ENCODE results near the gene VPS37C.

The VPS37C gene

DNA sequence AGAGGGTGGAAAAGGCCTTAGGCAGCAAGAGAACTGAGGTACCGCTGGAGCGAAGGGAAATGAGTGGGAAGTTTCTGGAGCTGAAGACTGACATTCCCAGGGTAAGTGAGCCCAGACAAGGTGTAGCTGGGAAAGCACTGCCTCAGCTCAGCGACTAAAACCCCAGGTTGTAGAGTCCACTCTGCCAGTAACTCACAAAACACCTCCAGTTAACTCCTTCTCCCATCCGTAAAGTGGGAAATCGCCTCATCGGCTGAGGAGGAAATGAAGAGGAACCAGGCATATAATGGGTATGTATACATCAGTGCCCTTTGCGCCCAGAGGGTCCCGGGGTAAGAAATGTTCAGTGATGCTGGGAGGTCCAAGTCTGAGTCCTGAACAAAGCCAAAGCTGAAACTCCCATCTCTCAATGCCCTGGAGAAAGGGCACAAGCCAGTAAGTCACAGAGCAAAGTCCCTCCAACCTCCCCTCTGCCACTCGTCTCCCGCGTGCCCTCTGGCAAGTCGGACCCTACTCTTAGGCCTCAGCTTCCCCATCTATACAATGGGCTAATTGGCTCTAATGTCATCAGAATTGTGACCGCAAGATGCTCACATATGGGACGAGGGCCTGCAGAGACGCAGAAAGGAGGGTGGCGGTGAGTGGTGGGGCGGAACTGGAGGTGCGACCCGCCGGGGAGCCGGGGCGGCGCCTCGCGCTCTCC, 588 bp downstream of the VPS37C start:
- peak overlapping the region; percentile 82 for H3K4me3 Mint-ChIP-seq
- H3K36me3 Mint-ChIP-seq (ENCODE audit: insufficient read depth), result peaks cover 24% of the 10 kb centered on the region
- no peak for DNase-seq (ENCODE audit: low spot score in 2 of 2)
- H3K4me1 Mint-ChIP-seq, result peaks cover 38% of the 10 kb centered on the region
- no peak for ATAC-seq (replicated peaks; ENCODE audit: extremely low read depth, poor library complexity, severe bottlenecking)
- H3K27ac Mint-ChIP-seq (ENCODE audit: low read depth), result peak overlapping the region; percentile 95
- H3K27me3 Mint-ChIP-seq, result no peaks in the 10 kb centered on the region
- H3K9me3 Mint-ChIP-seq, result no peaks in the 10 kb centered on the region

DNA sequence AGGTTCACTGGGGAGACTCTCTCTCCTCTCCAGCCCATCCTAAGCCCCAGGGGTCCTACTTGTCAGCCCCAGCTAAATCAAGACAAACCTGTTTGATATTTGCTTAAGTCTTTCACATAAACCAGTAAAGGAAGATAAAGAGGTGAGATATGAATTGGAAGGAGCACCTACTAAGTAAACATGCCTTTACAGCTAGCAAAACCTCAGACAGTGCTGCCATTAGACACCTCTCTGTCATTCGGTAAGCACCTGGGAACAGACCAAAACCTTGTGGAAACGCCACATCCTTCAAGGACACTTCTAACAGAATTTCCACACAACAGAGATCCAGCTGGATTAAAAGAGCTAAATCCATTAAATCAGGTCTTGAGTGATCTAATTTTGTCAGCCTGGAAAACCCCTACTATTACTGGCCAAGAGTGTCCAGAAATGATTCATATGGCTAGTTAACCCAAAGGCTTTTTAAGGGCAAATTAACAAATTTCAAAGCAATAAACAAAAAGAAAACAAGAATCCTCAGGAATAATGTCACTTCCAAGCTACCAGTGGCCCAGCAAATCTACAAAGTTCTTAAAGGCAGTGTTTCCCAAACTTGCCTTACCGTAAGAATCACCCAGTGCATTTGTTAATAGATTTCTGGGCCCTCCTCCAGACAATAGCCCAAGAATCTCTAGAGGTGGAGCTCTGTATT, 2.4 kb downstream of the VPS37C start:
- Mint-ChIP-seq H3K36me3 (ENCODE audit: insufficient read depth) (peaks cover 22% of the 10 kb centered on the region), H3K27me3 (no peaks in the 10 kb centered on the region), H3K4me3 (no peak overlapping the region), H3K4me1 (peaks cover 30% of the 10 kb centered on the region), H3K9me3 (peaks cover 7% of the 10 kb centered on the region), H3K27ac (ENCODE audit: low read depth) (no peak overlapping the region)
- DNase-seq (ENCODE audit: low spot score in 2 of 2) (no peak), ATAC-seq (replicated peaks; ENCODE audit: extremely low read depth, poor library complexity, severe bottlenecking) (no peak)

DNA sequence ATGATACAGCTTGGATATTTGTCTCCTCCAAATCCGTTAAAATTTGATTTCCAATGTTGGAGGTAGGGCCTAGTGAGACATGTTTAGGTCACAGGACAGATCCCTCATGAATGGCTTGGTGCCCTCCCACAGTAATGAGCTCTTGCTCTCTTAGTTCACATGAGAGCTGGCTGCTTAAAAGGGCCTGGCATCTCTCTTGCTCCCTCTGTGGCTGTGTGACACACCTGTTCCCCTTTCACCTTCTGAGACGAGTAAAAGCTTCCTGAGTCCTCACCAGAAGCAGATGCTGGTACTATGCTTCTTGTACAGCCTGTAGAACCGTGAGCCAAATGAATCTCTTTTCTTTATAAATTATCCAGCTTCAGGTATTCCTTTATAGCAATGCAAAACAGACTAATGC, 3.5 kb downstream of the VPS37C start:
- no peak overlapping the region for H3K4me3 Mint-ChIP-seq
- ATAC-seq (replicated peaks; ENCODE audit: extremely low read depth, poor library complexity, severe bottlenecking) (no peak), DNase-seq (ENCODE audit: low spot score in 2 of 2) (no peak)
- peaks cover 7% of the 10 kb centered on the region for H3K9me3 Mint-ChIP-seq
- H3K36me3 Mint-ChIP-seq (ENCODE audit: insufficient read depth), result peaks cover 22% of the 10 kb centered on the region
- H3K27me3 Mint-ChIP-seq, result no peaks in the 10 kb centered on the region
- H3K4me1 Mint-ChIP-seq, result peaks cover 30% of the 10 kb centered on the region
- no peak overlapping the region for H3K27ac Mint-ChIP-seq (ENCODE audit: low read depth)

DNA sequence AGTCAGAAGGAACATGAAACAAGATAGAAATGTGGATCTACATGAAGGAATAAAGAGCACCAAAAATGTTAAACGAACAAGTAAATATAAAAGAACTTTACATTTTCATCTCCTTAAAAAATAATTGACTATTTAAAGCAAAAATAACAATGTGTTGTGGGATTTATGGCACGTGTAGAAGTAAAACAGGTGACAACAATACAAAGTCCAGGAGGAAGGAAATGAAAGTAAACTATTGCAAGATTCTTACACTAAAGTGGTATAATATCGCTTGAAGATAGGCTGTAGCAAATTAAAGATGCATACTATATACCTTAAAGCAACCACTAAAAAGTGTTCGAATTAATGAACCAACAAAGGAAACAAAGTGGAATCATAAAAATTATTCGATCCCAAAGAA, 5.5 kb downstream of the VPS37C start:
- peaks cover 8% of the 10 kb centered on the region for H3K36me3 Mint-ChIP-seq (ENCODE audit: insufficient read depth)
- no peak for DNase-seq (ENCODE audit: low spot score in 2 of 2)
- H3K4me3 Mint-ChIP-seq, result no peak overlapping the region
- H3K27me3 Mint-ChIP-seq, result no peaks in the 10 kb centered on the region
- ATAC-seq (replicated peaks; ENCODE audit: extremely low read depth, poor library complexity, severe bottlenecking), result no peak
- peaks cover 26% of the 10 kb centered on the region for H3K4me1 Mint-ChIP-seq
- H3K9me3 Mint-ChIP-seq, result peaks cover 7% of the 10 kb centered on the region
- peak overlapping the region; percentile 36 for H3K27ac Mint-ChIP-seq (ENCODE audit: low read depth)

DNA sequence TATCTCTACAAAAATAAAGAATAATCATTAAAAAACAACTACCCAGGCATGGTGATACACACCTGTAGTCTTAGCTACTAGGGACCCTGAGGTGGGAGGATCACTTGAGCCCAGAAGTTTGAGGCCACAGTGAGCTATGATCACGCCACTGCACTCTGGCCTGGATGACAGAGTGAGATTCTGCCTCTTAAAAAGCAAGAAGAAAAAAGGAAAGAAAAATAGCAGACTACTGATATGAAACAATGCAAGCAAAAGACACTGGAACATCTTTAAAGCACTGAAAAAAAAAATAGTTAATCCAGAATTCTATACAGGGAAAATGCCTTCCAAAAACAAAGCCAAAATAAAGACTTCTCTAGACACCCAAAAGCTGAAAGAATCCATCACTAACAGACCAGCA, 5.9 kb downstream of the VPS37C start:
- Mint-ChIP-seq H3K27me3 (no peaks in the 10 kb centered on the region), H3K36me3 (ENCODE audit: insufficient read depth) (peaks cover 7% of the 10 kb centered on the region), H3K4me1 (peaks cover 22% of the 10 kb centered on the region), H3K4me3 (no peak overlapping the region), H3K27ac (ENCODE audit: low read depth) (no peak overlapping the region), H3K9me3 (peaks cover 7% of the 10 kb centered on the region)
- no peak for ATAC-seq (replicated peaks; ENCODE audit: extremely low read depth, poor library complexity, severe bottlenecking)
- DNase-seq (ENCODE audit: low spot score in 2 of 2), result no peak

DNA sequence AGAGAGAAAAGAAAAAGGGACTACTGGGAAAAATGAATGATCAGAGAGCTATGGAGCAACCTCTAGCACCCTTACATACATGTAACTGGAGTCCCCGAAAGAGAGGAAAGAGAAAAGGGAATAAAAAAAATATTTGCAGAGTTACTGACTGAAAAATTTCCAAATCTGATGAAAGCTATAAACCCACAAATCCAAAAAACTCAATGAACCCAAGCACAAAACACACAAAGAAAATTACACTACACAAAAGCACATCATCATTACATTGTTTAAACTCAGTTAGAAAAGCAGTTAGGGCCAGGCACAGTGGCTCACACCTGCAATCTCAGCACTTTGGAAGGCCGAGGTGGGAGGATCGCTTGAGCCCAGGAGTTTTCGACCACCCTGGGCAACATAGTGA, 6.7 kb downstream of the VPS37C start:
- no peak for ATAC-seq (replicated peaks; ENCODE audit: extremely low read depth, poor library complexity, severe bottlenecking)
- Mint-ChIP-seq H3K27me3 (no peaks in the 10 kb centered on the region), H3K27ac (ENCODE audit: low read depth) (no peak overlapping the region), H3K4me3 (no peak overlapping the region), H3K9me3 (peaks cover 7% of the 10 kb centered on the region), H3K36me3 (ENCODE audit: insufficient read depth) (peaks cover 6% of the 10 kb centered on the region), H3K4me1 (peaks cover 17% of the 10 kb centered on the region)
- no peak for DNase-seq (ENCODE audit: low spot score in 2 of 2)

DNA sequence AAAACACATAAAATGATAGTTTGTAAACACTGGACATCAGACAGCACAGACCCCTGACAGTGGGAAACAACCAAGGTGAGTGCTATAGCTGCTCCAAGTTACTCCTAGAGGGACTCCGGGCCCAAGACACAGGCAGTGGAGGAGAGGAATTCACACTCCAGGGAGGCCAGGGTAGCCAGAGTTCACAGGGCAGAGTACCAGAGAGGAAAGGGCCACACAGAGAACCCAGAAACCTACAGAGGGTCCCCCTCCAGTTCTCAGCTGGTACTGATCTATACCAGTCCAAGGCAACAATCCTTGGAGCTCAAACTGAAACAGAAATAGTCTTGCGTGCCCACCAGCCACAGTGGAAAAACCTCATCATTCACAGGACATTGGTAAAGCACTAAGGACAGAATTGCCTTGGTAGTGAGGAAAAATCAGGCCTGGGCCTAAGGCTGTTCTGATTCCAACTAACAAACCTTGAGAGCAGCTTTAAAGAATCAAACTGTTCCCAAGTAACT, 7.6 kb downstream of the VPS37C start:
- H3K27me3 Mint-ChIP-seq, result no peaks in the 10 kb centered on the region
- DNase-seq (ENCODE audit: low spot score in 2 of 2), result no peak
- peaks cover 13% of the 10 kb centered on the region for H3K4me1 Mint-ChIP-seq
- no peak overlapping the region for H3K4me3 Mint-ChIP-seq
- H3K27ac Mint-ChIP-seq (ENCODE audit: low read depth), result no peak overlapping the region
- peaks cover 7% of the 10 kb centered on the region for H3K9me3 Mint-ChIP-seq
- peaks cover 4% of the 10 kb centered on the region for H3K36me3 Mint-ChIP-seq (ENCODE audit: insufficient read depth)
- ATAC-seq (replicated peaks; ENCODE audit: extremely low read depth, poor library complexity, severe bottlenecking), result no peak

DNA sequence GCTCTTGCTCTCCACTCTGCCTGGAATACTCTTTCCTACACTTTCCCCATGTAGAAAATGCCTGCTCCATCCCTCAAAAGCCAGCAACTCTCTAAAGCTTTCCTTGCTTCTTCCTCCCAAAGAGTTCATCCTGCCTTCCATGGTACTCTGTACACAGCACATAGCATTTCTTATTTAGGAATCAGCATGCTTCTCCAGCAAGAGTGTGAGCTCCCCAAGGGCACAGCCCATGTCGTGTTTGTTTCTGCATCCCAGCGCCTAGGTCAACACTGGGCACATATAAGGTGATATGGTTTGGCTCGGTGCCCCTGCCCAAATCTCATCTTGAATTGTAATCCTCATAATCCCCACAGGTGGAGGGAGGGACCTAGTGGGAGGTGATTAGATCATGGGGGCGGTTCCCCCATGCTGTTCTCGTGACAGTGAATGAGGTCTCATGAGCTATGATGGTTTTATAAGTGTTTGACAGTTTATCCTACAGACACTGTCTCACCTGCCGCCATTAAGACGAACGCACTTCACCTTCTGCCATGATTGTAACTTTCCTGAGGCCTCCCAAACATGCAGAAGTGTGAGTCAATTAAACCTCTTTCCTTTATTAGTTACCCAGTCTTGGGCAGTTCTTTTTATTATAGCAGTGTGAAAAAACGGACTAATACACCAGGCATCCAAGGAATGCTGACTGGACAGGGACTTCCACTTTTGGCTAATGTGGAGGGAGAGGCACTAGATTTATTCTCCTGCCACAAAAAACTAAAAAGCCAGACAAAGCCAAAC, 8.2 kb downstream of the VPS37C start:
- Mint-ChIP-seq H3K27me3 (no peaks in the 10 kb centered on the region), H3K4me3 (no peak overlapping the region), H3K9me3 (peaks cover 7% of the 10 kb centered on the region), H3K27ac (ENCODE audit: low read depth) (no peak overlapping the region), H3K4me1 (peaks cover 16% of the 10 kb centered on the region), H3K36me3 (ENCODE audit: insufficient read depth) (peaks cover 4% of the 10 kb centered on the region)
- DNase-seq (ENCODE audit: low spot score in 2 of 2), result no peak
- no peak for ATAC-seq (replicated peaks; ENCODE audit: extremely low read depth, poor library complexity, severe bottlenecking)

DNA sequence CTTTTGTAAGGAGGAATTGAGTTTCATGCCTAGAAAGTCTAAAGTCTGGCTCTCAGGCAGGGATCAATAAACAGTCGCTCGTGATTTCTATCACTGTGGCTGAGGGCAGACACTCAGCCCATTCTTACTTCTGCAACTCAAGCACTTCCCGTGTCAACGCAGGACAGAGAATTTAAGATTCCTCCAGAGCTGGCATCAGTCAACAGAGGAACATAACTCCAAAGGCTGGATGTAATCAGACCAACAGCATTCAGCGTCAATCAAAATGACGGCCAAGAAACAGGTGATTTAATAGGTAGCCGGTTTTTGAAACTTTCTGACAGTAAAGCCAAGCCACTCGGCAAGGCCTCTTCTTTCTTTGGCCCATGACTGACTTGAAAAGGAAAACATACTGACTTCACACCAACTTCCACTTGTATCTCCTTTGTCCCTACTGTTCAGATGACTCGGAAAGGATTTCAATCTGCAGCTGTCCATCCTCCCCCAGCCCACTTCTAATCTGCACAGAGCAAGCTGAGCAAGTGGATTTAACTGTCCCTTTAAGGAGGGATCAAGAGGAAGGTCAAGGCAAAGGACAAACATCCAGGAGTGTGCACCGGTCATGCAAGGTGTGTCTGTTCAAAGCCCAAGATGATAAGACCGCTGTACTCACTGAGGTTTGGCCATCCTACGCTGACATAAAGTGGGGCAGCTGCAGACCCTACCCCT, 9.5 kb downstream of the VPS37C start:
- DNase-seq (ENCODE audit: low spot score in 2 of 2) (no peak), ATAC-seq (replicated peaks; ENCODE audit: extremely low read depth, poor library complexity, severe bottlenecking) (no peak)
- peaks cover 26% of the 10 kb centered on the region for H3K4me1 Mint-ChIP-seq
- H3K9me3 Mint-ChIP-seq, result peaks cover 7% of the 10 kb centered on the region
- peaks cover 2% of the 10 kb centered on the region for H3K36me3 Mint-ChIP-seq (ENCODE audit: insufficient read depth)
- no peak overlapping the region for H3K27ac Mint-ChIP-seq (ENCODE audit: low read depth)
- no peaks in the 10 kb centered on the region for H3K27me3 Mint-ChIP-seq
- H3K4me3 Mint-ChIP-seq, result no peak overlapping the region

DNA sequence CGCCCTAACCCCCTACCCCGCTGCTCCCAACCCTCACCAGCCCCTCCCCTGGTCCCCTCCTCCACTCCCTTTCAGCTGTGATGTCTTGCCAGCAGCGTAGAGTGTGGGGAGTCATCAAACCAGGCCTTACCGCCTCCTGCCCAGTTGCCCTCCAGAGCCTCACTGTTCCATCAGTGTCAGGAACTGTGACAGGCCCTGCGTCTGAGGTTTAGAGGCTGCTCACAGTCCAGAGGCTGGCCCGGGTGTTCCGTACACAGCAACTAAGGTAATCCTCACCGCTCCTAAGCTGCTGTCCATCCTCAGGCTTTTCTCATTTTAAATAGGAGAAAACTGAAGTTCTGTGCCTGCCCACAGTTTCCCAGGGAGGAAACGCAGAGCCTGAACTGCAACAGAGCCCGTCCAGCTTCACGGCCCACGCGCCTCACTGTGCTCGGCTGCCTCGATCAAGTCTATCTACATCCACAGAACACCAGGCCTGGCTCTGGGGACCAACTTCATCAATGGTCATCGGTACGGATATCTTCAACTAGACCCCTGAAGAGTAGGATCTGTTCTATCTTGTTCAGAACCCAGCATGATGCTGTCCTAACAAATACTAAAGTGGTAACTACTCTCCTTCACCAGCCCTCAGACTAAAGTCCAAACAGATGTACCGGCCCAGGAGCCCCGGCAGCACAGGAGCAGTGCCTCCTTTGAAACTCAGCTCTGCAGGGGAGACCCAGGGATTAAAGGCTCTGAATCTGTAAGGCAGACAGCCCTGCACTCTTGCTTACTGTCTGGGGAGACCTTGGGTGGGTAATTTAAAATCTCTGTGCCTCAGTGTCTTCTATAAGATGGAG, 10.3 kb downstream of the VPS37C start:
- Mint-ChIP-seq H3K36me3 (ENCODE audit: insufficient read depth) (peaks cover 2% of the 10 kb centered on the region), H3K27ac (ENCODE audit: low read depth) (no peak overlapping the region), H3K4me1 (peaks cover 33% of the 10 kb centered on the region), H3K4me3 (no peak overlapping the region), H3K9me3 (peaks cover 7% of the 10 kb centered on the region), H3K27me3 (no peaks in the 10 kb centered on the region)
- DNase-seq (ENCODE audit: low spot score in 2 of 2) (no peak), ATAC-seq (replicated peaks; ENCODE audit: extremely low read depth, poor library complexity, severe bottlenecking) (no peak)

DNA sequence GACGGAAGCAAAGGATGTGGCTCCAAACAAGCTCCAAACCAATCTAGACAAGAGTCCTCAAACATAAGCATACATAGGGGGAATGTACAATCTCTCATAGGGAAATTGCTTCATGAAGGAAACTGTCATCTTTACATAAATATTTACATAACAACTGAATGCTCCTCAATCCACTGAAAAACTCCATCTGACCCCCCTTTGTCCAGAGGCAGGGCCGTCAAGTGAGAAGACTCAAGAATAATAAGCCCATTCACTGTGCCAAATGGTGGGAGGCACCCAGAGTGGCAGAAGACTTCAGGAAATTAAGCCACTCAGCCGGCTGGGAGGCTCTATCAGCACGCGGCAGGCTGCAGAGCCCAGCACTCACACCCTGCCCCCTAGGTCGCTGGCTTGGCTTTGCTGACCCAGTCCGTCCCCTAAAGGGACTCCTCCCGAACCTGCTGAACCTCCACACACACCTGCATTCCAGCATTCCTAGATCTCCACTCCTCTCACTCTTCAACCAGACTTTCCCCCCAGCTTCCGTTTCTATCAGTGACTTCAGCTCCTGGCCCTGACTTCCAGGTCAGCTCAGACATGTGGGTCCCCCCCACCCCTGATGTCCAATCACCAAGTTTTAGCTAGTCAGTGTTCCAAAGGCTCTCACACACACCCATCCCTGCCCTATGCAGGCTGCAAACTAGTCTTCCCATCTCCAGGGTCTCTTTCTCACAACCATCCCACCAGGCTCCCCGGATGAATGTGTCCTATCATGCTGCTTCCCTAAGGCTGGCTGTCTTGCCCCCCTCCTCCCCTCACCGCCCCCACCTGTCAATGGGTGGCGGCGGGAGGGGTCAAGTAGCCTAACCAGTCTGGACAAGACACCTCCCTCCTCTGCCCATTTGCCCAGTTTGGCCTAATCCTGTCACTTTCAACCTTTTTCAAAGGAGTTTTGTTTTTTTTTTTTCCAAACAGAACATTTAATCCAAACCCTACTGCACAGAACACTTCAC, 11.3 kb downstream of the VPS37C start:
- H3K4me1 Mint-ChIP-seq, result peaks cover 37% of the 10 kb centered on the region
- no peak overlapping the region for H3K27ac Mint-ChIP-seq (ENCODE audit: low read depth)
- no peak for ATAC-seq (replicated peaks; ENCODE audit: extremely low read depth, poor library complexity, severe bottlenecking)
- no peaks in the 10 kb centered on the region for H3K27me3 Mint-ChIP-seq
- no peak overlapping the region for H3K4me3 Mint-ChIP-seq
- H3K9me3 Mint-ChIP-seq, result peaks cover 7% of the 10 kb centered on the region
- peaks cover 2% of the 10 kb centered on the region for H3K36me3 Mint-ChIP-seq (ENCODE audit: insufficient read depth)
- DNase-seq (ENCODE audit: low spot score in 2 of 2), result no peak

All from central memory CD8-positive, alpha-beta T cell (primary cell).